T-helper 17 cell (primary cell): ENCODE measurements around the gene NDUFAF7. TPM values are rescaled to one million over a fixed set of nuclear protein-coding genes. Genes with fewer than 3 reads are reported as not detected.
A peak's percentile ranks its signal among the peaks of the same experiment; 100 is the strongest.
"Not testable (repeated sequence)": the region's sequence is repeated elsewhere in the genome, so short reads cannot be mapped to it uniquely, and the experiment has no call there.

Source experiments
- ATAC-seq: fragments of 150-1000 bp; cut with Tn5 transposase; 2 replicates; pipeline ENCODE4 v1.10.0; 2021; ENCODE audit warnings: mild to moderate bottlenecking, moderate library complexity
- DNase-seq, 3 donors: peaks; one replicate each; pipeline versions ENCODE4 v3.0.0 to v3.0.0-alpha.2; 2020 to 2021
- H3K9me3 ChIP-seq: one replicate; pipeline ENCODE4 v1.7.0; 2013; ENCODE audit warnings: low read length, mild to moderate bottlenecking; ENCODE audit not compliant: control insufficient read depth, poor library complexity, severe bottlenecking
- H3K27ac Mint-ChIP-seq: one replicate; pipeline ENCODE4 v1.8.0; 2022; ENCODE audit warnings: mild to moderate bottlenecking, moderate library complexity, mixed read lengths
- H3K27me3 Mint-ChIP-seq: one replicate; pipeline ENCODE4 v1.8.0; 2022; ENCODE audit warnings: mixed read lengths
- H3K36me3 Mint-ChIP-seq: one replicate; pipeline ENCODE4 v1.8.0; 2022; ENCODE audit warnings: low read depth, mixed read lengths
- H3K4me1 Mint-ChIP-seq: one replicate; pipeline ENCODE4 v1.8.0; 2022; ENCODE audit warnings: mild to moderate bottlenecking, mixed read lengths
- H3K4me3 Mint-ChIP-seq: one replicate; pipeline ENCODE4 v1.8.0; 2022; ENCODE audit warnings: mild to moderate bottlenecking, moderate library complexity, mixed read lengths
- total RNA-seq, 4 donors: library from RNA in 2 of 4; stranded (reverse) in 2 of 4; gene quantifications; one replicate each; pipeline ENCODE4 v1.2.3 and lab custom pipeline; 2022 to 2026

The NDUFAF7 gene
- total RNA-seq (10 to 100 TPM; 22.3 to 23.2 TPM), total RNA-seq (lab: John Stamatoyannopoulos, UW) (21.6 to 41.8 reads per million in 2 donors)

DNA sequence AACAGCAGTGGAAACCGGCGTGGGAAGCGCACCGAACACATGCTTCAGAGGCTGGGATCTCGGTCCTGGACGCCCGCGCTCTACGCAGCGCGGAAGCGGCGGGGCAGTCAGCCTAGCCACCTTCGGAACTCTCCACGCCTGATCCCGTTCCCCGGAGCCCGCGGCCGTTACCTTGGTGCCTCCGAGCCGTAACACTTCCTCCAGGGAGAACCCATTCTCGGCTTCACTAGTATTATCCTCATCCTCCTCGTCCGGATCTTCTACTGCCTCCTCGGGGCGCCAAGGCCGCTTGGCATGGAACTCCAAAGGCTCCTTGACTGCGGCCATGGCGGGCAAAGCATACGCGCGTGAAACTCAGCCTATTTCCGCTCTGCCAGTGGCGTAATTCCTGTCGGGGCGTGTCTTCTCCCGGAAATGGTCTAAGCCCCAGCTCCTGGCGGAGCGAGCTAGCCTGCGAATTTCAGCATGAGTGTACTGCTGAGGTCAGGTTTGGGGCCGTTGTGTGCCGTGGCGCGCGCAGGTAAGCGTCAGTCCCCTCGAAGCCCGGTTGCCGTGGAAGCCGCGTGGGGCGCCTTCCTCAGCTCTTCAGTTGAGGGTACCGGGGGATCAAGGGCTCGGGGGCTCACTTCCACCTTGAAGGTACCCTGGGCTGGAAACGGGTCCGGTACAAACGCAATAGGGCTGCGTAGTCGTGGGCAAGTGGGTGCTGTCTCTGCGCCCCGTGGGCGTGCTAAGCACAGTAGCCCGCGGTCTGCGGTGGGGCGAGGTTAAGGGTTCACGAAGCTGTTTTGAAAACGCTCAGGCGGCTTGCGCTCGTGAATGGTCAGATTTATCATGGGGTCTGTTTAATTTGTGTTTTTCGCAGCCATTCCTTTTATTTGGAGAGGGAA lies at the start of gene NDUFAF7, which contains the start of gene CEBPZ:
Gene NDUFAF7 (plus strand): TSS at position 418 of the 890 bp plus-strand sequence. CDS start 48 bp downstream, at position 466.
Gene CEBPZ (minus strand): TSS at position 356 of the 890 bp plus-strand sequence. CDS start 29 bp downstream, at position 327.
- Mint-ChIP-seq H3K27me3 (no peaks in the 10 kb centered on the region), H3K4me1 (peaks cover 20% of the 10 kb centered on the region), H3K4me3 (no peak within 1 kb of the TSS), H3K36me3 (peaks cover 11% of the 10 kb centered on the region), H3K27ac (no peak within 1 kb of the TSS)
- DNase-seq (peak; percentile 70 to 77 (median 74)), ATAC-seq (peak; percentile 91)
- H3K9me3 ChIP-seq, result no peaks in the 10 kb centered on the region

GRCh38 chr2:37181726-37182684 lies 49.5 kb upstream of the NDUFAF7 start:
- no peak overlapping the region for H3K4me3 Mint-ChIP-seq
- H3K27me3 Mint-ChIP-seq, result peaks cover 50% of the 10 kb centered on the region
- DNase-seq, result no peak
- no peaks in the 10 kb centered on the region for H3K9me3 ChIP-seq
- no peak for ATAC-seq
- peaks cover 6% of the 10 kb centered on the region for H3K4me1 Mint-ChIP-seq
- no peak overlapping the region for H3K27ac Mint-ChIP-seq
- peaks cover 5% of the 10 kb centered on the region for H3K36me3 Mint-ChIP-seq

- DNase-seq (no peak), ATAC-seq (no peak)
- Mint-ChIP-seq H3K27ac (no peak within 1 kb of the TSS), H3K4me3 (no peak within 1 kb of the TSS), H3K4me1 (peaks cover 2% of the 10 kb centered on the region), H3K27me3 (peaks cover 23% of the 10 kb centered on the region), H3K36me3 (peaks cover 2% of the 10 kb centered on the region)
- no peaks in the 10 kb centered on the region for H3K9me3 ChIP-seq
These were observed 42.9 kb upstream of the NDUFAF7 start, which contains the start of gene SULT6B1 for GRCh38 chr2:37188570-37188969. Gene SULT6B1 (minus strand): TSS chr2:37188670. CDS start chr2:37188640, 30 bp downstream.

- no peaks in the 10 kb centered on the region for H3K9me3 ChIP-seq
- Mint-ChIP-seq H3K27me3 (peaks cover 20% of the 10 kb centered on the region), H3K4me1 (peaks cover 2% of the 10 kb centered on the region), H3K36me3 (peaks cover 2% of the 10 kb centered on the region), H3K4me3 (no peak overlapping the region), H3K27ac (no peak overlapping the region)
- no peak for ATAC-seq
- no peak for DNase-seq
These were observed 41.9 kb upstream of the NDUFAF7 start for GRCh38 chr2:37189452-37190153.

DNA sequence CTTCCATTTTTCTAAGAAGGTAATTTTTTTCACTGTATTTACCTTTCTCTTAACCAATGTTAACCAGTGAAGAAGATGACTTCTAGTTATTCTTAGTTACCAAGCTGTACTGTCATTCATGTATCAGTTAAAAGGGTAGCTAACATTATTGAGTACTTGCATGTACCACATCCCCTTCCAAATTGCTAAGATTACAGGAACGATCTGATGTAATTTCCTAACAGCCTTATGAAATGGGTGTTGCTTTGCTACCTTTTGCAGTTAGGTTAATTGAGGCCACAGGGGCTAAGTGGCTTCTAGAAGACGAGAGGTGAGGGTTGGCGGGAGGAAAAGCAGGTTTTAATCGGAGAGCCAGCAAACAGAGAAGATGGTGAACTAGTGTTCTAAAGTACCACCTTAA lies 41.2 kb upstream of the NDUFAF7 start:
- peaks cover 19% of the 10 kb centered on the region for H3K27me3 Mint-ChIP-seq
- no peaks in the 10 kb centered on the region for H3K9me3 ChIP-seq
- no peak for DNase-seq
- peaks cover 2% of the 10 kb centered on the region for H3K36me3 Mint-ChIP-seq
- peaks cover 2% of the 10 kb centered on the region for H3K4me1 Mint-ChIP-seq
- no peak for ATAC-seq
- no peak overlapping the region for H3K4me3 Mint-ChIP-seq
- H3K27ac Mint-ChIP-seq, result no peak overlapping the region

- ATAC-seq (no peak), DNase-seq (no peak)
- H3K36me3 Mint-ChIP-seq, result peaks cover 1% of the 10 kb centered on the region
- no peaks in the 10 kb centered on the region for H3K9me3 ChIP-seq
- no peak overlapping the region for H3K4me3 Mint-ChIP-seq
- peaks cover 14% of the 10 kb centered on the region for H3K27me3 Mint-ChIP-seq
- no peak overlapping the region for H3K27ac Mint-ChIP-seq
- H3K4me1 Mint-ChIP-seq, result peaks cover 3% of the 10 kb centered on the region
These were observed 40.2 kb upstream of the NDUFAF7 start for GRCh38 chr2:37191253-37191652.

GRCh38 chr2:37191747-37192146 lies 39.7 kb upstream of the NDUFAF7 start:
- no peak overlapping the region for H3K4me3 Mint-ChIP-seq
- ATAC-seq, result no peak
- peaks cover 11% of the 10 kb centered on the region for H3K27me3 Mint-ChIP-seq
- H3K27ac Mint-ChIP-seq, result no peak overlapping the region
- peaks cover 2% of the 10 kb centered on the region for H3K36me3 Mint-ChIP-seq
- H3K4me1 Mint-ChIP-seq, result peaks cover 6% of the 10 kb centered on the region
- DNase-seq, result no peak
- no peaks in the 10 kb centered on the region for H3K9me3 ChIP-seq

DNA sequence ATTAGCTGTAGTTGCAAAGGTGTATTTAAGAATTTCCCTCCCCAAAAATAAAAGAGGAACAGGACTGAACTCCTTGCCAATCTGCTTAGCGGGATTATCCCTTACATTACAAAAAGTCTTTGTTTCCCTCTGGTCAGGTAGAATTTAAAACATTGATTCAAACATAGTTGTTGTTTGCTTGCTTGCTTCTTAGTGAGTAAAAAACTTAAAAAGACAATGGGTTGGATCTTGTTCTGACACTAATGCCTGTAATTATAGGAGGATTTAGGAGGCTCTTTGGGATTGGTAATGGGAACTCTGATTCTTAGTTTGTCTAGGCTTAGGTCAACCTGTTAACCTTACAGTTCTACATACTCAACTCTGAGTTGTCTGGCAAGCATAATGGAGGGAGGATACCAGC lies 38.9 kb upstream of the NDUFAF7 start:
- Mint-ChIP-seq H3K36me3 (peaks cover 2% of the 10 kb centered on the region), H3K4me3 (no peak overlapping the region), H3K4me1 (peaks cover 11% of the 10 kb centered on the region), H3K27me3 (peaks cover 7% of the 10 kb centered on the region), H3K27ac (no peak overlapping the region)
- H3K9me3 ChIP-seq, result no peaks in the 10 kb centered on the region
- no peak for ATAC-seq
- no peak for DNase-seq

GRCh38 chr2:37195862-37196319 lies 35.6 kb upstream of the NDUFAF7 start:
- Mint-ChIP-seq H3K4me3 (peak overlapping the region; percentile 98), H3K27ac (peak overlapping the region; percentile 98), H3K4me1 (peaks cover 19% of the 10 kb centered on the region)
- DNase-seq, H3K27me3 Mint-ChIP-seq, H3K9me3 ChIP-seq, ATAC-seq, H3K36me3 Mint-ChIP-seq: not testable (repeated sequence)

DNA sequence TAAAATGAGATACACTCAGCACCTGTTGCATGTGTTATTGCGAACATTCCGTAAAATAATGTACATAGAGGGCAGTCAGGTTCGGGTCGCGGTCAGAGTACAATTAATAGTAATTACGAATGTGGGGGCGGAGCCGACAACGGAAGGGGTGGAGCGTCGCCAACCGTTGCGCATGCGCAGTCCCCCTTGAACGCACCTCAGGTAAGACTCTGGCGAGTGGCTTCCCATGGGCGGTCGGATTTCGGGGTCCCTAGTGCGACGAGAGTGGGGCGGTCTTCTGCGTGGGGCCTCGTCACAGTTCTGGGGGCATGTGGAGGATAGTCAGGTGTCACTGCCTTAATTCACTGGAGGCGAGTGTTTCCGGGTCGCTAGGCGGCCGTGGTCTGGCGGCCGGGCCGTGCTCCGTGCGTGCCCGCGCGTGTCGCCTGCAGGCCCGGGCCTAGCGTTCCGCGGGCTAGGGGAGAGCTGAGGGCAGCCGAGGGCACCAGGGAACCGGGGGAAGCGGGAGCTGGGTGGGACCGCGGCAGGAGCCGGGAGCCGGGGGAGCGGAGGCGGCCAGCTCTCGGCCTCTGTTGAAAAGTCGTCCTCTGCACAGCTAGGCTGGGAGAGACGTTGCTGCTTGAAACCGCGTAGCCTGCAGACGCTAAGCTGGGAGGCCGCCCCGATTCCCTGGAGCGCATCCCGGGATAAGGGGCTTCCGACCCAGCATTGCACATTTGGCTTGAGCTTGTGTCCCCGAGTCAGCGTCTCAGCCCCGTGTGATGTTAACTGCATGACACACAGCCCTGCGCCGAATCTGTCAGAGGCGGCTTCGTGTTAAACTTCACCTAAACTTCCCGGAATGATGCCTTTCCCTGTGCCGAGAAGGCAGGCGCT lies 34.9 kb upstream of the NDUFAF7 start, which contains the start of gene CEBPZOS:
Gene CEBPZOS (plus strand): TSS at position 177 of the 876 bp plus-strand sequence. CDS start 3,209 bp downstream, outside the sequence.
- no peaks in the 10 kb centered on the region for H3K9me3 ChIP-seq
- peak within 1 kb of the TSS; percentile 98 for H3K4me3 Mint-ChIP-seq
- H3K27ac Mint-ChIP-seq, result peak within 1 kb of the TSS; percentile 98
- peaks cover 2% of the 10 kb centered on the region for H3K36me3 Mint-ChIP-seq
- H3K27me3 Mint-ChIP-seq, result no peaks in the 10 kb centered on the region
- H3K4me1 Mint-ChIP-seq, result peaks cover 19% of the 10 kb centered on the region
- ATAC-seq (peak; percentile 91), DNase-seq (peak; percentile 85 to 86 (median 85))

- H3K36me3 Mint-ChIP-seq, result peaks cover 2% of the 10 kb centered on the region
- no peak for ATAC-seq
- no peak for DNase-seq
- H3K4me1 Mint-ChIP-seq, result peaks cover 19% of the 10 kb centered on the region
- no peaks in the 10 kb centered on the region for H3K9me3 ChIP-seq
- H3K27ac Mint-ChIP-seq, result no peak overlapping the region
- H3K27me3 Mint-ChIP-seq, result no peaks in the 10 kb centered on the region
- no peak overlapping the region for H3K4me3 Mint-ChIP-seq
These were observed 32.8 kb upstream of the NDUFAF7 start for GRCh38 chr2:37198681-37199065.
